Stimulated activated effector memory CD8-positive, alpha-beta T cell treated with anti-CD3 and anti-CD28 coated beads, Interleukin-12 subunit alpha, Interleukin-12 subunit beta, amount 100 ng/mL, for 72 hours (primary cell): Measurements from ENCODE around the gene MAPKAPK3.
A peak's percentile ranks its signal among the peaks of the same experiment; 100 is the strongest.

Experiments
- ATAC-seq: fragments of 150-1000 bp; cut with Tn5 transposase; 2 replicates; pipeline ENCODE4 v1.10.0; 2021
- DNase-seq, 2 donors: peaks; one replicate each; pipeline ENCODE4 v3.0.0; 2021 to 2022; ENCODE audit warnings: low spot score in 2 of 2
- H3K27ac Mint-ChIP-seq: one replicate; pipeline ENCODE4 v1.8.0; 2022; ENCODE audit warnings: mild to moderate bottlenecking, mixed read lengths
- H3K36me3 Mint-ChIP-seq: one replicate; pipeline ENCODE4 v1.8.0; 2022; ENCODE audit warnings: mild to moderate bottlenecking, mixed read lengths
- H3K4me1 Mint-ChIP-seq: one replicate; pipeline ENCODE4 v1.8.0; 2022; ENCODE audit warnings: mixed read lengths
- H3K4me3 Mint-ChIP-seq: one replicate; pipeline ENCODE4 v1.8.0; 2022; ENCODE audit warnings: mild to moderate bottlenecking, mixed read lengths
- H3K9me3 Mint-ChIP-seq: one replicate; pipeline ENCODE4 v1.8.0; 2022; ENCODE audit warnings: mixed read lengths

Gene MAPKAPK3

GRCh38 chr3:50625231-50626182 is 8.6 kb downstream of the MAPKAPK3 start:
- no peaks in the 10 kb centered on the region for H3K9me3 Mint-ChIP-seq
- peaks cover 72% of the 10 kb centered on the region for H3K36me3 Mint-ChIP-seq
- peaks cover 94% of the 10 kb centered on the region for H3K4me1 Mint-ChIP-seq
- H3K27ac Mint-ChIP-seq, result peak overlapping the region; percentile 37
- no peak for ATAC-seq
- no peak for DNase-seq
- H3K4me3 Mint-ChIP-seq, result no peak overlapping the region

GRCh38 chr3:50626401-50626800 is 9.4 kb downstream of the MAPKAPK3 start:
- ATAC-seq (no peak), DNase-seq (no peak)
- H3K4me3 Mint-ChIP-seq, result no peak overlapping the region
- peak overlapping the region; percentile 95 for H3K27ac Mint-ChIP-seq
- H3K9me3 Mint-ChIP-seq, result no peaks in the 10 kb centered on the region
- peaks cover 72% of the 10 kb centered on the region for H3K36me3 Mint-ChIP-seq
- H3K4me1 Mint-ChIP-seq, result peaks cover 95% of the 10 kb centered on the region

GRCh38 chr3:50627407-50628051 is 10.6 kb downstream of the MAPKAPK3 start:
- peak overlapping the region; percentile 26 for H3K4me3 Mint-ChIP-seq
- DNase-seq, result no peak

GRCh38 chr3:50628601-50629000 is 11.7 kb downstream of the MAPKAPK3 start:
- DNase-seq (no peak), ATAC-seq (no peak)
- H3K36me3 Mint-ChIP-seq, result peaks cover 67% of the 10 kb centered on the region
- peak overlapping the region; percentile 95 for H3K27ac Mint-ChIP-seq
- no peak overlapping the region for H3K4me3 Mint-ChIP-seq
- H3K9me3 Mint-ChIP-seq, result no peaks in the 10 kb centered on the region
- H3K4me1 Mint-ChIP-seq, result peaks cover 98% of the 10 kb centered on the region

More at GRCh38 chr3:50627407-50628051, 10.6 kb downstream of the MAPKAPK3 start:
- Mint-ChIP-seq H3K9me3 (no peaks in the 10 kb centered on the region), H3K4me1 (peaks cover 98% of the 10 kb centered on the region), H3K36me3 (peaks cover 69% of the 10 kb centered on the region), H3K27ac (peak overlapping the region; percentile 95)
- ATAC-seq, result peak; percentile 57

- ATAC-seq, result no peak
- Mint-ChIP-seq H3K27ac (peak overlapping the region; percentile 95), H3K36me3 (peaks cover 63% of the 10 kb centered on the region), H3K4me1 (peaks cover 95% of the 10 kb centered on the region), H3K9me3 (no peaks in the 10 kb centered on the region), H3K4me3 (no peak overlapping the region)
- no peak for DNase-seq
Measured at GRCh38 chr3:50630394-50630793, 13.4 kb downstream of the MAPKAPK3 start.

- H3K27ac Mint-ChIP-seq, result peak overlapping the region; percentile 95
- peaks cover 91% of the 10 kb centered on the region for H3K4me1 Mint-ChIP-seq
- peaks cover 68% of the 10 kb centered on the region for H3K36me3 Mint-ChIP-seq
- ATAC-seq, result no peak
- no peak overlapping the region for H3K4me3 Mint-ChIP-seq
- no peak for DNase-seq
- no peaks in the 10 kb centered on the region for H3K9me3 Mint-ChIP-seq
Measured at GRCh38 chr3:50630877-50631276, 13.9 kb downstream of the MAPKAPK3 start.

GRCh38 chr3:50632450-50632849 is 15.5 kb downstream of the MAPKAPK3 start:
- peak; percentile 63 for ATAC-seq
- Mint-ChIP-seq H3K9me3 (no peaks in the 10 kb centered on the region), H3K36me3 (peaks cover 67% of the 10 kb centered on the region), H3K4me3 (peak overlapping the region; percentile 51), H3K27ac (peak overlapping the region; percentile 95), H3K4me1 (peaks cover 91% of the 10 kb centered on the region)
- DNase-seq, result peak in 1 of 2 donors; percentile 57

GRCh38 chr3:50633230-50633790 is 16.4 kb downstream of the MAPKAPK3 start:
- DNase-seq, result no peak
- peak overlapping the region; percentile 95 for H3K27ac Mint-ChIP-seq
- H3K4me3 Mint-ChIP-seq, result peak overlapping the region; percentile 8
- peak; percentile 9 for ATAC-seq
- peaks cover 65% of the 10 kb centered on the region for H3K36me3 Mint-ChIP-seq
- no peaks in the 10 kb centered on the region for H3K9me3 Mint-ChIP-seq
- H3K4me1 Mint-ChIP-seq, result peaks cover 91% of the 10 kb centered on the region

- H3K9me3 Mint-ChIP-seq, result no peaks in the 10 kb centered on the region
- H3K4me3 Mint-ChIP-seq, result no peak overlapping the region
- ATAC-seq (no peak), DNase-seq (no peak)
- peak overlapping the region; percentile 95 for H3K27ac Mint-ChIP-seq
- H3K36me3 Mint-ChIP-seq, result peaks cover 57% of the 10 kb centered on the region
- peaks cover 84% of the 10 kb centered on the region for H3K4me1 Mint-ChIP-seq
Measured at GRCh38 chr3:50635066-50635465, 18.1 kb downstream of the MAPKAPK3 start.

GRCh38 chr3:50637011-50637410 is 20.1 kb downstream of the MAPKAPK3 start:
- Mint-ChIP-seq H3K4me3 (no peak overlapping the region), H3K36me3 (peaks cover 59% of the 10 kb centered on the region), H3K9me3 (no peaks in the 10 kb centered on the region), H3K4me1 (peaks cover 72% of the 10 kb centered on the region), H3K27ac (peak overlapping the region; percentile 89)
- DNase-seq, result no peak
- no peak for ATAC-seq

- Mint-ChIP-seq H3K27ac (peak overlapping the region; percentile 89), H3K4me3 (no peak overlapping the region), H3K4me1 (peaks cover 63% of the 10 kb centered on the region), H3K36me3 (peaks cover 63% of the 10 kb centered on the region), H3K9me3 (no peaks in the 10 kb centered on the region)
- ATAC-seq (no peak), DNase-seq (no peak)
Measured at GRCh38 chr3:50637945-50638344, 21.0 kb downstream of the MAPKAPK3 start.

- no peak overlapping the region for H3K4me3 Mint-ChIP-seq
- DNase-seq, result no peak
- no peaks in the 10 kb centered on the region for H3K9me3 Mint-ChIP-seq
- H3K36me3 Mint-ChIP-seq, result peaks cover 75% of the 10 kb centered on the region
- peak overlapping the region; percentile 89 for H3K27ac Mint-ChIP-seq
- H3K4me1 Mint-ChIP-seq, result peaks cover 52% of the 10 kb centered on the region
- no peak for ATAC-seq
Measured at GRCh38 chr3:50639055-50639494, 22.1 kb downstream of the MAPKAPK3 start.

- ATAC-seq (peak; percentile 75), DNase-seq (no peak)
- Mint-ChIP-seq H3K4me3 (no peak overlapping the region), H3K36me3 (peaks cover 83% of the 10 kb centered on the region), H3K4me1 (peaks cover 32% of the 10 kb centered on the region), H3K9me3 (no peaks in the 10 kb centered on the region), H3K27ac (no peak overlapping the region)
Measured at GRCh38 chr3:50642382-50642781, 25.4 kb downstream of the MAPKAPK3 start.

GRCh38 chr3:50644561-50644960 is 27.6 kb downstream of the MAPKAPK3 start:
- Mint-ChIP-seq H3K4me1 (peaks cover 13% of the 10 kb centered on the region), H3K4me3 (no peak overlapping the region), H3K36me3 (peaks cover 93% of the 10 kb centered on the region), H3K27ac (peak overlapping the region; percentile 63), H3K9me3 (no peaks in the 10 kb centered on the region)
- ATAC-seq (no peak), DNase-seq (no peak)

GRCh38 chr3:50645378-50645777 is 28.4 kb downstream of the MAPKAPK3 start:
- Mint-ChIP-seq H3K27ac (peak overlapping the region; percentile 50), H3K9me3 (no peaks in the 10 kb centered on the region), H3K4me3 (no peak overlapping the region), H3K4me1 (peaks cover 13% of the 10 kb centered on the region), H3K36me3 (peaks cover 99% of the 10 kb centered on the region)
- DNase-seq (no peak), ATAC-seq (no peak)
